Activated naive CD4-positive, alpha-beta T cell treated with Interleukin-2 at 50 U/mL for 16 hours (primary cell): ENCODE results near the gene C1orf50.

ENCODE experiments used
- DNase-seq: peaks from one replicate; pipeline ENCODE4 v3.0.0-alpha.2; 2020

The C1orf50 gene

GRCh38 chr1:42765269-42765668 is 1.8 kb upstream of the C1orf50 start:
- no peak for DNase-seq

GRCh38 chr1:42765832-42766740 is 963 bp upstream of the C1orf50 start:
- peak; percentile 65 for DNase-seq

- no peak for DNase-seq
Measured at GRCh38 chr1:42767510-42768000, 506 bp downstream of the C1orf50 start.

GRCh38 chr1:42768172-42768571 is 1.1 kb downstream of the C1orf50 start:
- DNase-seq = no peak

GRCh38 chr1:42769811-42770210 is 2.8 kb downstream of the C1orf50 start:
- no peak for DNase-seq

- no peak for DNase-seq
Measured at GRCh38 chr1:42773420-42773819, 6.4 kb downstream of the C1orf50 start.

GRCh38 chr1:42774928-42775526 is 8.0 kb downstream of the C1orf50 start:
- DNase-seq = no peak

GRCh38 chr1:42776502-42776901 is 9.5 kb downstream of the C1orf50 start:
- DNase-seq = no peak

GRCh38 chr1:42777852-42778251 is 10.8 kb downstream of the C1orf50 start:
- peak; percentile 11 for DNase-seq

GRCh38 chr1:42779725-42780124 is 12.7 kb downstream of the C1orf50 start:
- no peak for DNase-seq

GRCh38 chr1:42780176-42780575 is 13.1 kb downstream of the C1orf50 start:
- no peak for DNase-seq

GRCh38 chr1:42783092-42783491 is 16.0 kb downstream of the C1orf50 start:
- DNase-seq = no peak

- DNase-seq = no peak
Measured at GRCh38 chr1:42784547-42784945, 17.5 kb downstream of the C1orf50 start.

- DNase-seq = peak; percentile 51
Measured at GRCh38 chr1:42784946-42785693, 18.1 kb downstream of the C1orf50 start, which contains the start of gene TMEM269. Gene TMEM269, plus strand, starts transcription at chr1:42784991. Its CDS starts 4,903 bp downstream, at chr1:42789894.

- DNase-seq = no peak
Measured at GRCh38 chr1:42786097-42786496, 19.0 kb downstream of the C1orf50 start.

GRCh38 chr1:42788021-42788420 is 21.0 kb downstream of the C1orf50 start:
- DNase-seq = no peak

- no peak for DNase-seq
Measured at GRCh38 chr1:42793824-42794223, 26.8 kb downstream of the C1orf50 start.

- no peak for DNase-seq
Measured at GRCh38 chr1:42797414-42797813, 30.4 kb downstream of the C1orf50 start.

- DNase-seq = no peak
Measured at GRCh38 chr1:42797979-42798378, 30.9 kb downstream of the C1orf50 start.

GRCh38 chr1:42801832-42802473 is 34.9 kb downstream of the C1orf50 start:
- no peak for DNase-seq

- DNase-seq = no peak
Measured at GRCh38 chr1:42806171-42806570, 39.1 kb downstream of the C1orf50 start.

- no peak for DNase-seq
Measured at GRCh38 chr1:42806593-42806992, 39.5 kb downstream of the C1orf50 start.
